Raji (cell line): ENCODE measurements around the gene TCP11.

Source experiments
- POLR2A ChIP-seq: IDR thresholded peaks from 2 replicates; pipeline ENCODE4 v1.6.1; 2011; ENCODE audit warnings: low read depth, low read length, control low read depth; ENCODE audit not compliant: insufficient read depth

The TCP11 gene

GRCh38 chr6:35161266-35161665 lies 20.1 kb upstream of the TCP11 start:
- TF ChIP-seq POLR2A = no peak

- no peak for TF ChIP-seq POLR2A
Observed at GRCh38 chr6:35160642-35161041, 19.5 kb upstream of the TCP11 start.

DNA sequence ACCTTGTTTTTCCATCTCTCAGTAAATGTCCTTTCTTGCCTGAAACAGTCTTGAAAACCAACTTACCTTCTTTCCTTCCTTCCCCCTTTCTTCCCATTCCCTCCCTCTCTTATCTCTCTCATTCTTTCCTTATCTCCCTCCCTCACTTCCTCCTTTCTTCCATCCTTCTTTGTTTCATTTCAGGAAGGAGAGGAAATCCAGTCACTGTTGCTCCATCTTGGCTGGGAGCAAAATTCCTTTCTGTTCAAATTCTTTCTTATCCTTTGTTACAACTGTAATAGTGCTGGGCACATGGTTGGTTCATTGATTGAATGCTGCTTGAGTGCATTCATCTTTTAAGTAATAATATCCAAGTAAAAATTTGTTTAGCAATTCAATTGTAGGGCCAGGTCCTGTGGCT lies 17.4 kb upstream of the TCP11 start:
- TF ChIP-seq POLR2A = no peak

GRCh38 chr6:35154947-35155346 lies 13.8 kb upstream of the TCP11 start:
- no peak for TF ChIP-seq POLR2A

GRCh38 chr6:35154262-35154661 lies 13.1 kb upstream of the TCP11 start:
- TF ChIP-seq POLR2A = no peak

GRCh38 chr6:35152067-35152707 lies 11.0 kb upstream of the TCP11 start:
- no peak for TF ChIP-seq POLR2A

DNA sequence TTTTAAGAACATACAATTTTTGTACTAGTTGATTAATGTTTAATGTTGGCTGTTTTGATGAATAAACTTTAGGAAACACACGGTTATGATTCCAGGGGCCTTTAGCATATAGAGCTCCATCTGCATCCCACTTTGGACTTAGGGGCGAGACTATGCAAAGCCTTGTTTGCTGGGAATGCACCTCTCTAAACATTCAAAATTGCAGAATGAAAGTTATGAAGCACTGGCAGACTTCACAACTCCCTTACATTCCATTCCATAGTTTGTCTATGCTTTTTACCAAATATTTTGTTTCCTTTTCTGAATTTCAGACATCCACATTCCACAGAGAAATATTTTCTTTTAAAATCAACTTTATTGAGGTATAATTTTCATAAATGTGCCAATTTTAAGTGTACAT lies 10.3 kb upstream of the TCP11 start:
- TF ChIP-seq POLR2A = no peak

- no peak for TF ChIP-seq POLR2A
Observed at GRCh38 chr6:35149891-35150566, 8.9 kb upstream of the TCP11 start.

- no peak for TF ChIP-seq POLR2A
Observed at GRCh38 chr6:35148167-35148741, 7.1 kb upstream of the TCP11 start.

GRCh38 chr6:35147486-35147885 lies 6.3 kb upstream of the TCP11 start:
- no peak for TF ChIP-seq POLR2A

DNA sequence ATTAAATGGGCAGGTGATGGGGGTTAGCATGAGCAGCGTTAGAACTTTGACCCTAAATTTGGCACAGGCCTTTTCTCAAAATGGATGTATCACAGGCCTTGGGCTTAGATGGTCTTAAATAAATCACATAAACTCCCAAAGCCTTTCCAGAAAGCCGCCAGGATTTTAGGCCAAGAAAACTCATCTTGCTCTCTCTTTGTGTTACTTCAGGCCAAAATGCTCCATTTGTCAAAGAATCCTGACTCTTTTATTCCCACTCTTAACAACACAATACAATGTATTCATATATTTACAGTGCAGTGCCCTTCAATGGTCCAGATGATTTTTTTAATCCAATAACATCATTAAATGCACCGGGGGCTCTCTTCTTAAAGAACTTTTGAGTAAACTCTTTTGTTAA lies 5.9 kb upstream of the TCP11 start:
- no peak for TF ChIP-seq POLR2A

DNA sequence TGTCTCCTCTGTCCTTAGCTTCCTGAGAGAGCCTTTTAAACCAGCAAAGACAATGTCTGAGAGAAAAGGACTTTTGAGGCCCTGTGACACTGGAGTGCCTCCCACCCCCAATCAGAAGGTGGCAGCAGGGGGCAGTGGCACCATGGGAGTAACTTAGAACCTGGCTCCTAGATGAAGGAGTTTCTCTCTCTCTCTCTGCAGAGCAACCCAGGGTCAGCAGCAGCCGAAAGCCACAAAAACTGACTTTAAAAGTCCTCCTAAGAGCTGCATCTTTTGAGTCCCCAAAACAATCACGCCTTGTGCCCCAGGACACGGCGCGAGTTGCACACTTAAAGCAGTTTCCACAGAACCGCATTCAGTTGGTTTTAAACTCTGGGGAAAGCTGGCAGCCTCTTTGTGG lies 5.3 kb upstream of the TCP11 start:
- no peak for TF ChIP-seq POLR2A

- TF ChIP-seq POLR2A = no peak
Observed at GRCh38 chr6:35145757-35146156, 4.6 kb upstream of the TCP11 start.

- no peak for TF ChIP-seq POLR2A
Observed at GRCh38 chr6:35142588-35143569, 1.7 kb upstream of the TCP11 start.

GRCh38 chr6:35140639-35141006 lies 516 bp downstream of the TCP11 start:
- no peak for TF ChIP-seq POLR2A
